HG03354 (cell line): ENCODE measurements around the gene ANKRD35.
"Not testable (repeated sequence)": the region's sequence is repeated elsewhere in the genome, so short reads cannot be mapped to it uniquely, and the experiment has no call there.

ENCODE experiments used
- ATAC-seq: cut with Tn5 transposase; IDR thresholded peaks from one replicate; pipeline ENCODE4 v1.9.1; 2021; ENCODE audit warnings: mild to moderate bottlenecking; ENCODE audit not compliant: unreplicated experiment, poor library complexity, severe bottlenecking

The ANKRD35 gene, protein sequence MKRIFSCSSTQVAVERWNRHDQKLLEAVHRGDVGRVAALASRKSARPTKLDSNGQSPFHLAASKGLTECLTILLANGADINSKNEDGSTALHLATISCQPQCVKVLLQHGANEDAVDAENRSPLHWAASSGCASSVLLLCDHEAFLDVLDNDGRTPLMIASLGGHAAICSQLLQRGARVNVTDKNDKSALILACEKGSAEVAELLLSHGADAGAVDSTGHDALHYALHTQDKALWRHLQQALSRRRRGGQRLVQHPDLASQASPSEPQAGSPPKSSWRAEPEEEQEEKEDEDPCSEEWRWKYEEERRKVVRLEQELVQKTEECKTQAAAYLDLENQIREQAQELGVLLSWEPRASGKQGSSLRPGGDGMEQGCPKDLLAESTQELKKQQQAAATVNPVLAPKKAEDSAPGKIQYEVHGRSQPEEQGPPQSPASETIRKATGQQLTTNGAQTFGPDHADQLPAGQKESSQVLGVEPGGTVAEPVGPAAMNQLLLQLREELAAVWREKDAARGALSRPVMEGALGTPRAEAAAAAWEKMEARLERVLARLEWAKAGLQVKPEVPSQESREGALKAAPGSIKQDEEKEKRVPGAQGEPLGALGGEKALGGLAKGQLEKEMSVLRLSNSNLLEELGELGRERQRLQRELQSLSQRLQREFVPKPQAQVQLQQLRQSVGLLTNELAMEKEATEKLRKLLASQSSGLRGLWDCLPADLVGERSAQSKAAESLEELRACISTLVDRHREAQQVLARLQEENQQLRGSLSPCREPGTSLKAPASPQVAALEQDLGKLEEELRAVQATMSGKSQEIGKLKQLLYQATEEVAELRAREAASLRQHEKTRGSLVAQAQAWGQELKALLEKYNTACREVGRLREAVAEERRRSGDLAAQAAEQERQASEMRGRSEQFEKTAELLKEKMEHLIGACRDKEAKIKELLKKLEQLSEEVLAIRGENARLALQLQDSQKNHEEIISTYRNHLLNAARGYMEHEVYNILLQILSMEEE

DNA sequence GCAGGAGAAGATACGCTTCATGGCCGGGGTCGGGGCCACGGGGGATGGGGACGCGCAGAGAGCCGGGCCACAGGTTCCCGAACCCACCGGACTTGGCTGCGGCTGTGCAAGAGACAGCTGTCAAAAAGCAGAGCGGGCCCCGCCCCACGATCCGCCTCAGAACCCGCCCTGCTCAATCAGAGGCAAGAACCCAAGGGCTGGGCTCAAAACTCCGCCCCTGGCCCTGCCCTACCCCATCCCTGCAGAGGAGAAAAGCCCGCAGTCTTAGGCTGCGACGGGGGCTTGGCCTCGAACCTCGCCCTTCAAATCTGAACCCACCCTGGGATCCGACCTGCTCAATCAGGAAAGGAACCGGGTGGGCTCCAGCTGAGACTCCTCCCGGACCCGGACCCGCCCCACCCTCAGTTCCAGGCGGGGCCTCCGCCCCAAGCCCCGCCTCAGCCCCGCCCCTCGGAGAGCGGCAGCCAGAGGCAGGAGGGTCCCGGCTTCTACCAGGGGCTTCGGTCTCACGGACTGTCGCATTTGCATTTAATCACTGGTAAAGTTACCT lies at the start of gene ANKRD35:
TSS of gene ANKRD35 (minus strand) at position 129 of the 550 bp plus-strand sequence. CDS start at position 21, 108 bp downstream.
- peak; percentile 100 for ATAC-seq

DNA sequence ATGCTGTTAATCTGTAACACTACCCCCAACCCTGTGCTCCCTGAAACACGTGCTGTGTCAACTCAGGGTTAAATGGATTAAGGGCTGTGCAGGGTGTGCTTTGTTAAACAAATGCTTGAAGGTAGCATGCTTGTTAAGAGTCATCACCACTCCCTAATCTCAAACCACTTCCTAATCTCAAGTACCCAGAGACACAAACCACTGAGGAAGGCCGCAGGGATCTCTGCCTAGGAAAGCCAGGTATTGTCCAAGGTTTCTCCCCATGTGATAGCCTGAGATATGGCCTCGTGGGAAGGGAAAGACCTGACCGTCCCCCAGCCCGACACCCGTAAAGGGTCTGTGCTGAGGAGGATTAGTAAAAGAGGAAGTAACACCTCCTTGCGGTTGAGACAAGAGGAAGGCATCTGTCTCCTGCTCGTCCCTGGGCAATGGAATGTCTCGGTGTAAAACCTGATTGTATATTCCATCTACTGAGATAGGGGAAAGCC lies 46.9 kb upstream of the ANKRD35 start:
- ATAC-seq: not testable (repeated sequence)

GRCh38 chr1:145927916-145928643 lies 42.4 kb upstream of the ANKRD35 start:
- ATAC-seq: no peak

DNA sequence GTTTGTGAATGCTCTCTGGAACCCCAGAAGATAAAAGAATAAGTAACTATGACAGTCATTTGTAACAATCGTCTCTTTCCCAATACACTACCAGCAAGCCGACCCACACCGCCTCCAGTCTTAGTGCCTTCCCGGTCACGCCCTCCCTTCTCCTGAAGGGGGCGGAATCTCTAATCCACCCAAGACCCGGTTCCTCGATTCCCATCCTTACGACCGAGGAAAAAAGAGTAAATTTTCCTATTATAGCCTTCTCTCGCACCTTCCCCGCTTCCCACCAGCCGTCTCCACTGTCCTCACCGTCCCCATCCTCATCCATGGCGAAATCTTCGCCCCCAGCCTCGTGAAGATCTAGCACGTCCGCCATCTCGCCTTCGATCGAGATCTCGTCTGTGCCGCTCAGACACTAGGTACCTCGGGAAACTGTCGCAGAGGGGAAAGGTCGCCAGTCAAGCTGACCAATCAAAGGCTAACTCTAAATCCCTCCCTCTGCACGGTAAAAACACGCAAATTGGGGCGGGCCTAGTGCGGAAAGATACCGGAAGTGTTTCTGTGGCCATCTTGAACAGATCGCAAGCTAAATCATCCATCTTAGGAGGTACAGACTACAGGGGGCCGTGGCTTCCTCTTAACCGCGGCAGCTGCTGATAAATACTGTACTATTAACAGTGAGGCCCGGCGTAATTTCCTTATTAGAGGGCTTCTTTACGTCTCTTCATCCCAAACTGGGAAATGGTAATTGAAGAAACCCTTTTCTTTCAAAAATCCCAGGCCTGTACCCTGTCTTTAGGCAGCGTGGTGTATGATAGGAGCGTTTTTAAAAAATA lies 41.6 kb upstream of the ANKRD35 start, which contains the start of gene RBM8A:
TSS of gene RBM8A (minus strand) at position 422 of the 824 bp plus-strand sequence. CDS start at position 364, 58 bp downstream.
- peak; percentile 98 for ATAC-seq

DNA sequence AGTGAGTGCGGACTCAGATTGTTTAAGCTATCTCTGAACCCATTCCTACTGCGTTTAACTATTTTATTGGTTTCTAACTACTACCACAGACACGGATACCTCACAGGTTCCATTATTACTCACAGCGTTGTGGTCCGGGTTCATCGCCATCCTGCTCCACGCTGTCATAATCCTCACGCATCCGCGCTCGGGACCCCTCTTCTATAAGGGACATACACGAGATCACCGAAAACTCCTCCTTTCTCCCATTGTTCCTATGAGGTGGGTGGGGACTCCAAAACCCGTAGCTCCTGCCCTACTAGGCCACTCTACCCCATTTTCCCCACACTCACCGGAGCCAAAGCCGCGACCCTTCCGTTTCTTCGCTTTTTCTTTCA lies 41.0 kb upstream of the ANKRD35 start:
- ATAC-seq: peak; percentile 7

GRCh38 chr1:145922266-145922665 lies 36.6 kb upstream of the ANKRD35 start:
- no peak for ATAC-seq

DNA sequence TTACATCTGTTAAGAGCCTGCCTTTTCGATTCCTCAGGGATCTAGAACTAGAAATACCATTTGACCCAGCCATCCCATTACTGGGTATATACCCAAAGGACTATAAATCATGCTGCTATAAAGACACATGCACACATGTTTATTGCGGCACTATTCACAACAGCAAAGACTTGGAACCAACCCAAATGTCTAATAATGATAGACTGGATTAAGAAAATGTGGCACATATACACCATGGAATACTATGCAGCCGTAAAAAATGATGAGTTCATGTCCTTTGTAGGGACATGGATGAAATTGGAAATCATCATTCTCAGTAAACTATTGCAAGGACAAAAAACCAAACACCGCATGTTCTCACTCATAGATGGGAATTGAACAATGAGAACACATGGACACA lies 34.6 kb upstream of the ANKRD35 start:
- ATAC-seq: not testable (repeated sequence)

- peak; percentile 88 for ATAC-seq
These were observed 33.6 kb upstream of the ANKRD35 start for GRCh38 chr1:145918992-145919939.

- peak; percentile 77 for ATAC-seq
These were observed 32.7 kb upstream of the ANKRD35 start, which contains the start of gene PEX11B for GRCh38 chr1:145918144-145918991. Gene PEX11B, minus strand, starts transcription at chr1:145918717. Its CDS starts 29 bp downstream, at chr1:145918688.

GRCh38 chr1:145917595-145917994 lies 31.9 kb upstream of the ANKRD35 start:
- ATAC-seq: no peak

DNA sequence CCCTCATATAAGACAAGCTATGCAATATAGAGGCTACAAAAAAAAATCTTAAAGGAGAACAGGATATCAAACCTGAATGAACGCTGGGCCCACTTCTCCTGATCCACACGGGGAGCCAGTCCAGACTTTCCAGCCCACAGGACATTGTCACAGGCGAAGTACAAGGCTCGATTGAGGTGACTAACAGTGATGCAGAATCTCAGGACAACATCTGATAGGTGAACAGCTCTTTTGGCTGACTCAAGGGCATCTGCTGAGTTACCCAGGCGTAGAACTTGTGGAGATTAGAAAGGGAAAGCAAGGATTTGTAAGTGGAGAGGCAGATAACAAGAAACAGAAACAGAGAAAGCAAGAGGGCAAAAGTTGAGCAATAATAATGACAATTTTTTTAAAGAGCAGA lies 31.1 kb upstream of the ANKRD35 start:
- no peak for ATAC-seq

GRCh38 chr1:145912128-145912641 lies 26.5 kb upstream of the ANKRD35 start:
- no peak for ATAC-seq

DNA sequence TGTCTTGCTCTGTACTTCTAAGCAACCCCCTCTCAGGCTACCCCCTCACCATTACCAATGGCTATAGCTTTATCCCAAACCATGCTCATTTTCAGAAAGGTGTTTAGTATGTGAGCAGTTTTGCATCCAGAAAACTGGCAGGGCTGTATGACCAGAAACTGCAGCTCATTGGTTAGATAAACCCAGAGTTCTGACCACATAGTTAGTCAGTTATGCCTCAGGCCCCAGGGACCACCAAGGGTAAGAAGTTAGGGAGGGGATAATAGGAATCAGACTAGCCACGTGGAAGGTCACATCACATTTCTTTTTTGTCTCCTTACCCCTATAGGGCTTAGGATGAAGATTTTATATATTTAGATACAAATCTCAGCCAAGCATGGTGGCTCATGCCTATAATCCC lies 23.0 kb upstream of the ANKRD35 start:
- no peak for ATAC-seq

DNA sequence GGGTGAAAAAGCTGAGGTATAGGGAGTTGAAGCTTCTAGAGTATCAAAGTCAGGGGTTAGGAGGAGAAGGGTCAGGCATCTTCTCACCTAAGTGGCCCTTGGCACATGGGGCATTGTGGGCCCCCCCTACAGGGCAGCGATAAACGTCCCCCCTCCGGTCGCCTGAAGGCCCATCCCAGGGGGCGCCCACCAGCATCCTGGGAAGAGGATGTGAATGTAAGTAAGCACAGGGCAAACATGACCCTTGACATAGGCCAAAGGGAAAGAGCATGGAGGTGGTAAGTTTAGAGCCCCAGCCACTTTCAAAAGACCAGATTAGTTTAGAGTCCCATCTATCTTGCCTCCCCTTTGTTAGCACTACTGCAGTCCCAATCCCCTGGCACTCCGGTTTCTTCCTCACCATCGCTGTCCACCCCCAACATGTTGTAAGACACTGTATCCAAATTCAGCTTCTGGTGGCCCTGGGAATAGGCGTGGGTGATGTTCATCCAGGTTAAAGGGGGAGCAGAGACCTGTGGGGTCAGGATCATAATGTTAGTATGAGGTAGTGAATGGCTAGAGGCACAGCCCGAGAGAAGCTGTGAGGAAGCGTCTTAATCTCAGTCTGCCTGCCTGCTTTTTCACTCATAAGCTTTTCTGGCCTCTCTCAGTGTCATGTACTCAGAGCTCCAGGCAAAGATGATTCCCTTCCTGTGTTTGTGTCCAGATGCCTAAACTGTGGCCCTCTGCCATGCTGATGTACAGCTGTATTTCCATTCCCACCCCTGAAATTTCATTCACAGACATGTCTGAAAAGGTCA lies 21.5 kb upstream of the ANKRD35 start:
- ATAC-seq: no peak

DNA sequence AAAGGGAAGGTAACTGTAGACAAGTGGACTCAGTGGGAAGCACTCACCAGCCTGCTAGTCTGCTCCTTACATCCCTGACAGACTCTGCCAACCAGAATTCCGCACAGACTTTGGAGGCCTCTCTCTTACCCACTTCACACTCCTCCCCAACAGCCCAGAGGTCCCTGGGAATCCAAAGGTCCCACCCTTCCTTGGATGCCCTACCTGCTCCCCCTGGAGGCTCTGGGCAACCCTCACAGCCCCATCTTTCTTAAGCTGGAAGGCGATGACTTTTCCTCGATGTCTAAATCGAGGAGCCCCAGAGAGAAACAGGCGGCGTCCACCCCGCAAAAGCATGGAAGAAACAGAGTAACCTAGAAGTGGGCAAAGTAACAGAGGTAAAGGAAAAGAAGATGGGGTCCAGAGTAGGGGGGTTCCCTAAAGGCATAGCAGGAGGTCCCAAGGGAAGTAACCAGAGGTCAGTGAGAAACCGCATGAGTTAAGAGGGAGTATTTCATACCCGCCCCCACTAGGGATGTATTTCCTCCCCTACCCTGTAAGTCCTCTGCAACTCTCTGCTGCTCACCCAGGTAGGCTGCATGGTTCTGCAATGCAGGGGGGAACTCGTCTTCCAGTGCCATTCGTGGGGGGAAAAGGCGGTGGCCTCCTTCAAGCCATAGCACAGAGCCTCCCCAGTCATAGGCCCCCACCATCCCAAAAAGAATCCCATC lies 15.8 kb upstream of the ANKRD35 start:
- ATAC-seq: no peak
